Karpas-422 (cell line): Measurements from ENCODE around the gene ERV3-1. TPM values are rescaled to one million over a fixed set of nuclear protein-coding genes. Genes with fewer than 3 reads are reported as not detected.
A peak's percentile ranks its signal among the peaks of the same experiment; 100 is the strongest.
"Not testable (repeated sequence)": the region's sequence is repeated elsewhere in the genome, so short reads cannot be mapped to it uniquely, and the experiment has no call there.

Experiments used
- DNase-seq: peaks from one replicate; pipeline ENCODE4 v3.0.0-alpha.2; 2015
- H2AFZ ChIP-seq: fragments of 200-600 bp; sonication (generic); 2 replicates; pipeline ENCODE4 v1.6.1; 2014; ENCODE audit warnings: antibody characterized with exemption, low read length, mixed read lengths
- H3K27ac ChIP-seq: fragments of 200-600 bp; sonication (generic); 2 replicates; pipeline ENCODE4 v1.5.1; 2014; ENCODE audit warnings: mild to moderate bottlenecking, low read length, moderate library complexity
- H3K27me3 ChIP-seq: fragments of 200-600 bp; sonication (generic); 2 replicates; pipeline ENCODE4 v1.6.1; 2014; ENCODE audit warnings: low read length, mixed read lengths
- H3K36me3 ChIP-seq: fragments of 200-600 bp; sonication (generic); 2 replicates; pipeline ENCODE4 v1.6.1; 2014; ENCODE audit warnings: low read length, mixed read lengths; ENCODE audit not compliant: insufficient read depth
- H3K4me1 ChIP-seq: fragments of 200-600 bp; sonication (generic); 2 replicates; pipeline ENCODE4 v1.6.1; 2014; ENCODE audit warnings: mild to moderate bottlenecking, low read length, mixed read lengths
- H3K4me2 ChIP-seq: fragments of 200-600 bp; sonication (generic); 2 replicates; pipeline ENCODE4 v1.6.1; 2014; ENCODE audit warnings: low read length, low read depth, mild to moderate bottlenecking; ENCODE audit not compliant: poor library complexity, severe bottlenecking
- H3K4me3 ChIP-seq: fragments of 200-600 bp; sonication (generic); 2 replicates; pipeline ENCODE4 v1.5.1; 2014; ENCODE audit warnings: mild to moderate bottlenecking, antibody characterized with exemption, low read length, mixed read lengths
- H3K79me2 ChIP-seq: fragments of 200-600 bp; sonication (generic); 2 replicates; pipeline ENCODE4 v1.6.1; 2014; ENCODE audit warnings: mild to moderate bottlenecking, low read length, mixed read lengths
- H3K9ac ChIP-seq: fragments of 200-600 bp; sonication (generic); 2 replicates; pipeline ENCODE4 v1.6.0; 2014; ENCODE audit warnings: low read length
- H3K9me2 ChIP-seq: fragments of 200-600 bp; sonication (generic), shearing (Covaris generic); replicated peaks from 2 replicates; pipeline ENCODE4 v1.6.0; 2014; ENCODE audit warnings: mild to moderate bottlenecking, low read length, moderate library complexity; ENCODE audit not compliant: insufficient read depth
- H3K9me3 ChIP-seq: fragments of 300-700, 200-600 bp; sonication (generic); 2 replicates; pipeline ENCODE4 v1.6.1; 2014; ENCODE audit warnings: low read length, mixed read lengths
- H4K20me1 ChIP-seq: fragments of 200-600 bp; sonication (generic); 2 replicates; pipeline ENCODE4 v1.6.1; 2014; ENCODE audit warnings: mild to moderate bottlenecking, antibody characterized with exemption, low read length, low read depth; ENCODE audit not compliant: insufficient read depth
- total RNA-seq: library from RNA; depleted of rRNA; stranded (reverse); fragments of >200 nt; shearing (Covaris generic); gene quantifications from 2 replicates; pipeline ENCODE4 v1.2.3, GENCODE V29; 2014; ENCODE audit warnings: low replicate concordance; rRNA removed

ERV3-1 gene, protein sequence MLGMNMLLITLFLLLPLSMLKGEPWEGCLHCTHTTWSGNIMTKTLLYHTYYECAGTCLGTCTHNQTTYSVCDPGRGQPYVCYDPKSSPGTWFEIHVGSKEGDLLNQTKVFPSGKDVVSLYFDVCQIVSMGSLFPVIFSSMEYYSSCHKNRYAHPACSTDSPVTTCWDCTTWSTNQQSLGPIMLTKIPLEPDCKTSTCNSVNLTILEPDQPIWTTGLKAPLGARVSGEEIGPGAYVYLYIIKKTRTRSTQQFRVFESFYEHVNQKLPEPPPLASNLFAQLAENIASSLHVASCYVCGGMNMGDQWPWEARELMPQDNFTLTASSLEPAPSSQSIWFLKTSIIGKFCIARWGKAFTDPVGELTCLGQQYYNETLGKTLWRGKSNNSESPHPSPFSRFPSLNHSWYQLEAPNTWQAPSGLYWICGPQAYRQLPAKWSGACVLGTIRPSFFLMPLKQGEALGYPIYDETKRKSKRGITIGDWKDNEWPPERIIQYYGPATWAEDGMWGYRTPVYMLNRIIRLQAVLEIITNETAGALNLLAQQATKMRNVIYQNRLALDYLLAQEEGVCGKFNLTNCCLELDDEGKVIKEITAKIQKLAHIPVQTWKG
- 20.0 and 28.8 TPM in 2 replicates for total RNA-seq

GRCh38 chr7:65006094-65006992 is at the start of gene ERV3-1:
Gene ERV3-1, minus strand, starts transcription at chr7:65006687. Its CDS starts 13,661 bp downstream, at chr7:64993026.
- H3K79me2 ChIP-seq: peaks cover 50% of the 10 kb centered on the region
- H3K9ac ChIP-seq: peak within 1 kb of the TSS; percentile 91
- peak within 1 kb of the TSS; percentile 45 for H2AFZ ChIP-seq
- peak within 1 kb of the TSS; percentile 75 for H3K4me3 ChIP-seq
- H3K9me2 ChIP-seq: no peaks in the 10 kb centered on the region
- H3K27ac ChIP-seq: peak within 1 kb of the TSS; percentile 24; the same call in 1 of the 2 replicates
- peak within 1 kb of the TSS; percentile 84 for H3K4me2 ChIP-seq
- peaks cover 33% of the 10 kb centered on the region for H3K36me3 ChIP-seq
- peaks cover 11% of the 10 kb centered on the region for H3K4me1 ChIP-seq
- no peaks in the 10 kb centered on the region for H3K27me3 ChIP-seq
- no peaks in the 10 kb centered on the region for H4K20me1 ChIP-seq
- DNase-seq: peak; percentile 98
- H3K9me3 ChIP-seq: peaks cover 4% of the 10 kb centered on the region; the same call in 1 of the 2 replicates

GRCh38 chr7:65055786-65056185 is 49.3 kb upstream of the ERV3-1 start:
- not testable (repeated sequence) for H3K4me3 ChIP-seq

DNA sequence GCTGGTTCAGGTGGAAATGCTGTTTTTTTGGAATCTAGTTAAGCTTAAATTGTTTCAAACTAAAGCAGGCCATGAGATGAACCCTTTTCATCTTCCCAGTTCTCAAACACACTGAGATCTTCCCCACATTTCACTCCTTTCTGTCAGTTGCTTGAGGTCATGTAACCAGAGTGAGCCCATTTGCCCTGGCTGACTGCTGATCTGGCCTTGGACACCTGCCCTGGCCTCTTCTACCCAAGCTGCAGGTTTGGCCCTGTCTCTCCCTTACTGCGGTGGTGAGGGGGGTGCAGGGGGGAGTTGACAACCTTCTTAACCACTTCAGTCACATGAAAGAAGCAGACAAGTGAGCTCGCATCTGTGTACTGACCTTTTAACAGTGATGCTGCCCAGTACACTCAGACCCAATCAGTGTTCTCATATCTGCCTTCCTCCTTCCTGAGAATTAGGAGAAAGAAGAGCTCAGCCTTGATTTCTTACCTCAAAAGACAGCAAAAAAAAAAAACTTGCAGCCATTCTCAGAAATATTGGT is 48.0 kb upstream of the ERV3-1 start:
- not testable (repeated sequence) for H3K4me3 ChIP-seq, H4K20me1 ChIP-seq, H3K9ac ChIP-seq, H3K36me3 ChIP-seq, DNase-seq, H3K9me2 ChIP-seq, H2AFZ ChIP-seq, H3K27ac ChIP-seq, H3K4me2 ChIP-seq, H3K9me3 ChIP-seq, H3K27me3 ChIP-seq, H3K4me1 ChIP-seq
- H3K79me2 ChIP-seq: peaks cover 40% of the 10 kb centered on the region

More at GRCh38 chr7:65055786-65056185, 49.3 kb upstream of the ERV3-1 start:
- peaks cover 32% of the 10 kb centered on the region for H3K79me2 ChIP-seq
- not testable (repeated sequence) for H3K9ac ChIP-seq, H3K27ac ChIP-seq, DNase-seq, H3K9me3 ChIP-seq, H4K20me1 ChIP-seq, H2AFZ ChIP-seq, H3K9me2 ChIP-seq, H3K36me3 ChIP-seq, H3K4me2 ChIP-seq, H3K4me1 ChIP-seq, H3K27me3 ChIP-seq

- H3K36me3 ChIP-seq, DNase-seq: not testable (repeated sequence)
These were observed 45.2 kb upstream of the ERV3-1 start for GRCh38 chr7:65051654-65052053.

DNA sequence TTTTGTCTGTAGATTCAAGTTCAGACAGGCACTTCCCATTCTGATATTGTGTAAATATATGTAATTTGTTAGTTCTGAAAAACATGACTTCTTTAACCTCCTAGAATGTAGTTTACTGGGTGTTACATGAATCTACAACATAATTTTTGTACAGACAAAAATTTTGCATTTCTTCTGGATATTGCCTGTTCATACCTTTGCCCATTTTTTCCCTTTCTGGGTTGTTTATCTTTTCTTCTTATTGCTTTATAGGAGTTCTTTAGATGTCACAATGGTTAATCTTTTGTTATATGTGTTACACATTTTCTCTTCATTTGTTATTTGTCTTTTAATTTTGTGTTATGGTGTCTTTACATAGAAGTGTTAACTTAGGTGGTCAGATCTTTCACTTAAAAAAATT is 44.7 kb upstream of the ERV3-1 start:
- not testable (repeated sequence) for H3K4me2 ChIP-seq, H3K27me3 ChIP-seq, H3K27ac ChIP-seq, H3K4me1 ChIP-seq, H2AFZ ChIP-seq, DNase-seq, H3K9ac ChIP-seq, H4K20me1 ChIP-seq, H3K9me2 ChIP-seq, H3K9me3 ChIP-seq, H3K4me3 ChIP-seq, H3K36me3 ChIP-seq
- peaks cover 50% of the 10 kb centered on the region for H3K79me2 ChIP-seq

More at GRCh38 chr7:65051654-65052053, 45.2 kb upstream of the ERV3-1 start:
- not testable (repeated sequence) for H3K9me2 ChIP-seq, H3K27me3 ChIP-seq, H3K9ac ChIP-seq, H3K4me1 ChIP-seq, H3K4me2 ChIP-seq, H3K27ac ChIP-seq, H4K20me1 ChIP-seq, H2AFZ ChIP-seq, H3K9me3 ChIP-seq, H3K4me3 ChIP-seq
- peaks cover 45% of the 10 kb centered on the region for H3K79me2 ChIP-seq

DNA sequence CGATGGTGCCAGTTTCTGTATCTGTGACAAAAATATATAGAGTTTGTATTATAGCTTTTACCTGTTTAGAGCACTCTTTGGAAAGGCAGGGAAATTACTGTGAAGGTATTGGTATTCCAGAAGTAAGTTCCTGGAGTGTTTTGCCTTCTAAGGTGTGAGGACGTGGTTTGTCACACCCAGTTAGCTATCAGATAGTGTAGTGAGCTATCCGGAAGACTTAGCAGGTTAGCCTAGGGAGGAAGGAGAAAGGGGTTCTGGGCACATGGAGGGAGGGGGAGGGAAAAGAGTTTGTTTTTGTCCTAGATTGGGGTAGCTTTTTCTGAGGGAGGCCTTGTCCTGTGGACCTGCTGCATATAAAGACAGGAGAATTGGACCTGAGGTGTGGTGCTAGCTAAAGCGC is 39.8 kb upstream of the ERV3-1 start:
- not testable (repeated sequence) for H2AFZ ChIP-seq, H4K20me1 ChIP-seq, H3K4me1 ChIP-seq, H3K9me3 ChIP-seq, H3K36me3 ChIP-seq, H3K9me2 ChIP-seq, H3K9ac ChIP-seq, H3K4me3 ChIP-seq, DNase-seq, H3K27me3 ChIP-seq, H3K27ac ChIP-seq, H3K4me2 ChIP-seq
- H3K79me2 ChIP-seq: peaks cover 48% of the 10 kb centered on the region

DNA sequence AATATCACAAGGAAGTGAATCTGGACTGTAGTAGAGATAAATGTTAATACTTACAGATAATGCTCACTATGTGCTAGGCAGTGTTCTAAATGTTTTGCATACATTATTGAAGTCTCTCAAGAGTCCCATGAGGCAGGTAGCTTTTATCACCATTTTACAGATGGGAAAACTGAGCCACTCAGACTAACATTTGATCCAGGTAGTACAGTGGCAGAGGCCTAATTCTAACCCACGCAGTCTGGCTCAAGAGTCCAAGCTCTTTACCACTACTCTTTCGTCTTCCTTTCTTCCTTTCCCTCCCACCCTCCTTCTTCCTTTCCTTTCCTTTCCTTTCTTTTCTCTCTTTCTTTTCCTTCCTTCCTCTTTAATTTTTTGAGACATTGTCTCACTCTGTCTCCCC is 39.1 kb upstream of the ERV3-1 start:
- not testable (repeated sequence) for H4K20me1 ChIP-seq, DNase-seq, H3K4me2 ChIP-seq, H3K36me3 ChIP-seq, H3K9me2 ChIP-seq, H3K27ac ChIP-seq, H3K4me1 ChIP-seq, H3K27me3 ChIP-seq, H2AFZ ChIP-seq, H3K4me3 ChIP-seq, H3K9ac ChIP-seq, H3K9me3 ChIP-seq
- H3K79me2 ChIP-seq: peaks cover 51% of the 10 kb centered on the region
